Peyer's patch (tissue), 4 donors: ENCODE measurements around the gene CHMP4A. TPM values are rescaled to one million over a fixed set of nuclear protein-coding genes. Genes with fewer than 3 reads are reported as not detected.

ENCODE experiments used
- DNase-seq, 3 donors: peaks; one replicate each; pipeline ENCODE4 v3.0.0-alpha.2; 2017 to 2019
- H3K27ac ChIP-seq, 4 donors: fragments of 200-600 bp; sonication (generic); one replicate each; pipeline ENCODE4 v1.5.1; 2016 to 2019
- H3K27me3 ChIP-seq, 2 donors: fragments of 200-600 bp; sonication (generic); one replicate each; pipeline ENCODE4 v1.5.1; 2019
- H3K36me3 ChIP-seq, 3 donors: fragments of 200-600 bp; sonication (generic); one replicate each; pipeline ENCODE4 v1.5.1; 2016 to 2019
- H3K4me1 ChIP-seq, 4 donors: fragments of 200-600 bp; sonication (generic); one replicate each; pipeline ENCODE4 v1.5.1; 2016 to 2019
- H3K4me3 ChIP-seq, 4 donors: fragments of 200-600 bp; sonication (generic); 1 replicate in 3 of 4; 2 replicates in 1 of 4; pipeline ENCODE4 v1.5.1; 2016 to 2019; ENCODE audit warnings: mild to moderate bottlenecking in 1 of 4
- H3K9me3 ChIP-seq, 4 donors: fragments of 200-600 bp; sonication (generic); one replicate each; pipeline ENCODE4 v1.5.1; 2016 to 2019; ENCODE audit warnings: mild to moderate bottlenecking in 1 of 4
- CTCF ChIP-seq, 6 experiments: fragments of 450-650 bp in 4 of 6; fragments of 200-600 bp in 2 of 6; sonication (generic) in 1 of 6; IDR thresholded peaks; one replicate each; pipeline ENCODE4 v1.5.1; 2017 to 2019; ENCODE audit warnings: antibody characterized with exemption in 6 of 6, mild to moderate bottlenecking in 3 of 6, moderate library complexity in 1 of 6
- POLR2A ChIP-seq, 2 donors: fragments of 450-650 bp; IDR thresholded peaks; one replicate each; pipeline ENCODE4 v1.5.1; 2017; ENCODE audit warnings: antibody characterized with exemption in 2 of 2, mild to moderate bottlenecking in 2 of 2, moderate library complexity in 2 of 2
- total RNA-seq, 4 donors: library from RNA; depleted of rRNA; stranded (reverse); fragments of >200 nt; gene quantifications; one replicate each; pipeline ENCODE4 v1.1.0, GENCODE V29; 2016

The CHMP4A gene
- total RNA-seq, 4 donors from 2014 or later, result 31.4 to 190 (median 54.3) TPM

- DNase-seq, result peak in 1 of 3 donors; percentile 29
- H3K4me3 ChIP-seq, result no peak overlapping the region
- peaks cover 0 to 87% (median 0%) of the 10 kb centered on the region in 3 donors for H3K36me3 ChIP-seq
- H3K4me1 ChIP-seq, result no peaks in the 10 kb centered on the region
- no peak for TF ChIP-seq CTCF (IDR thresholded peaks at IDR 0.05)
- TF ChIP-seq POLR2A (IDR thresholded peaks at IDR 0.05), result no peak
- no peak overlapping the region for H3K27ac ChIP-seq
- H3K9me3 ChIP-seq, result no peaks in the 10 kb centered on the region
- H3K27me3 ChIP-seq, result no peaks in the 10 kb centered on the region
Observed at GRCh38 chr14:24182110-24182882, 31.0 kb downstream of the CHMP4A start.

GRCh38 chr14:24181371-24182077, 31.8 kb downstream of the CHMP4A start:
- Histone ChIP-seq H3K27ac (no peak overlapping the region), H3K4me1 (no peaks in the 10 kb centered on the region), H3K36me3 (peaks cover 0 to 95% (median 0%) of the 10 kb centered on the region in 3 donors), H3K27me3 (no peaks in the 10 kb centered on the region), H3K4me3 (no peak overlapping the region), H3K9me3 (no peaks in the 10 kb centered on the region)
- DNase-seq, result peak in 1 of 3 donors; percentile 41
- no peak for TF ChIP-seq POLR2A (IDR thresholded peaks at IDR 0.05)
- TF ChIP-seq CTCF (IDR thresholded peaks at IDR 0.05), result no peak

DNA sequence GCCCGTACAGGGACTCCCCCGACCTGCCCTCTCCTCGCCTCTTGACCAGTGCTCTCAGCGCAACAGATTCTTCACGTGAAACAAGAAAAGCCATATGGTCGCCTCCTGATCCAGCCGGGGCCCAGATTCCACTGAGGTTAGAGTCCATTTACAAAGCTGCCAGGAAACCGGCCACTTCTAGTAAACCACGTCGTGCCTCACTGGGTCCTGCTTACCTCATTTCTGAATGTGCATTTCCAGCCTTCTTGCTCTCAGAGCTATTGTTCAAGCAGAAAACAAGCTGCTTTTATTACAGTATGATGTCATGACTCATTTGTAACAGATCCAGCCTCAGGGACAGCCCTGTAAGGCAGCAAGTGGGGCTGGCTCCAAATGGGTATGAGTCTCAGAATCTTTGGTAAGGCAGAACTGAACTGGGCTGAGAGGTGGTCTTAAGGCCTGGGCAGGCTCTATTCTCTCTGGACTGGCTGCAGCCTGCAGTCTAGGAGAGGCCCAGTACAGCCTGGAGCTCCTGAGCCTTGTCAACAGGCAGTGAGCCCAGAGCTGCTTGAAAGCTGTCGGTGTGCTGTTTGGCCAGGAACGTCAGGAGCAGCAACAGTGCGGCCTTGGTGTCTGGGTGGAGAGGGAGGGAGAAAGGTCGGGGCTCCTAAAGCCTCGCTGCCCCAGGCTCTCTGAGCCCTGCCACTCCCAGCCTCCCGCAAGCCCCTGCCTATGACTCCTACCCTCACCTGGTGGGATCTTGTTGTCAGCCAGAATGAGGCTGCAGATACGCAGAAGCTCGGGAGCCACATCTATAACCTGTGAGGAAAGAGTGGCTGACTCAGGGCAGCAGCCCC, 33.1 kb downstream of the CHMP4A start:
- no peak for DNase-seq
- Histone ChIP-seq H3K27me3 (no peaks in the 10 kb centered on the region), H3K36me3 (peaks cover 0 to 92% (median 0%) of the 10 kb centered on the region in 3 donors), H3K4me1 (no peaks in the 10 kb centered on the region), H3K9me3 (no peaks in the 10 kb centered on the region), H3K4me3 (no peak overlapping the region), H3K27ac (peak overlapping the region in 1 of 4 donors; percentile 19)
- TF ChIP-seq POLR2A (IDR thresholded peaks at IDR 0.05) (no peak), CTCF (IDR thresholded peaks at IDR 0.05) (no peak)

DNA sequence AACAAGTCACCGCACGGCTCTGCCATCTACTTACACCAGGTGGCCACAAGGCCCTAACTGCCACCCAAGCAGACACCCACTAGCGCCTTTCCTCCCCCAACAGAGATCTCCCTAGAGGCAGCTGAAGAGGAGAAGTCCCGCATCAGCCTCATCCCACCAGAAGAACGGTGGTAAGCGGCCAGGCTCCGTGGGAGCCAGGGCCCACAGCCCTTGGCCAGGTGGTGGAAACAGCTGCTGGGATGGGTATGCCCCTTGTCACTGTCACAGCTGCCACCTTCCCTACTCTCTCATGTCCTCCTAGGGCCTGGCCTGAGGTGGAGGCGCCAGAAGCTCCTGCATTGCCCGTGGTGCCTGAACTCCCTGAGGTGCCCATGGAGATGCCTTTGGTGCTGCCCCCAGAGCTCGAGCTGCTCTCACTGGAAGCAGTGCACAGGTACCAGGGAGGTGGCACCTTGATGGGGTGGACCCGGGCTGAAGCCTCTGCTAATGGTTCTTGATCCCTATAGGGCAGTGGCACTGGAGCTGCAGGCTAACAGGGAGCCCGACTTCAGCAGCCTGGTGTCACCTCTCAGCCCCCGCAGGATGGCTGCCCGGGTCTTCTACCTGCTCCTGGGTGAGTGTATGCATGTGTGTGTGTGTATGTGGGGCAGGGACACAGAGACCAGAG, 33.9 kb downstream of the CHMP4A start:
- H3K27ac ChIP-seq, result peak overlapping the region in 1 of 4 donors; percentile 16
- TF ChIP-seq CTCF (IDR thresholded peaks at IDR 0.05) (no peak), POLR2A (IDR thresholded peaks at IDR 0.05) (no peak)
- no peaks in the 10 kb centered on the region for H3K27me3 ChIP-seq
- no peaks in the 10 kb centered on the region for H3K9me3 ChIP-seq
- H3K4me1 ChIP-seq, result no peaks in the 10 kb centered on the region
- H3K36me3 ChIP-seq, result peaks cover 0 to 84% (median 0%) of the 10 kb centered on the region in 3 donors
- peak in 1 of 3 donors; percentile 43 for DNase-seq
- H3K4me3 ChIP-seq, result no peak overlapping the region
